ENCODE results near the gene CLBA1.
"Not testable (repeated sequence)": the region's sequence is repeated elsewhere in the genome, so short reads cannot be mapped to it uniquely, and the experiment has no call there.

Gene CLBA1

GRCh38 chr14:104947881-104948735, 37.5 kb upstream of the CLBA1 start:
- not testable (repeated sequence) for DNase-seq (ENCODE audit: low read depth)

- DNase-seq (ENCODE audit: low read depth): no peak
Observed at GRCh38 chr14:104948736-104949031, 36.9 kb upstream of the CLBA1 start.

GRCh38 chr14:104949406-104949955, 36.1 kb upstream of the CLBA1 start:
- DNase-seq (ENCODE audit: low read depth): not testable (repeated sequence)

GRCh38 chr14:104950021-104950420, 35.6 kb upstream of the CLBA1 start:
- no peak for DNase-seq (ENCODE audit: low read depth)

- not testable (repeated sequence) for DNase-seq (ENCODE audit: low read depth)
Observed at GRCh38 chr14:104950701-104951100, 34.9 kb upstream of the CLBA1 start.

GRCh38 chr14:104951863-104952657, 33.5 kb upstream of the CLBA1 start:
- DNase-seq (ENCODE audit: low read depth): not testable (repeated sequence)

- DNase-seq (ENCODE audit: low read depth): no peak
Observed at GRCh38 chr14:104953097-104953496, 32.5 kb upstream of the CLBA1 start.

GRCh38 chr14:104953896-104954656, 31.5 kb upstream of the CLBA1 start:
- no peak for DNase-seq (ENCODE audit: low read depth)

GRCh38 chr14:104954746-104955395, 30.7 kb upstream of the CLBA1 start:
- DNase-seq (ENCODE audit: low read depth): no peak

GRCh38 chr14:104955396-104955770, 30.2 kb upstream of the CLBA1 start:
- no peak for DNase-seq (ENCODE audit: low read depth)

- no peak for DNase-seq (ENCODE audit: low read depth)
Observed at GRCh38 chr14:104956290-104956890, 29.2 kb upstream of the CLBA1 start.

- no peak for DNase-seq (ENCODE audit: low read depth)
Observed at GRCh38 chr14:104957146-104958113, 28.2 kb upstream of the CLBA1 start.

GRCh38 chr14:104964546-104964945, 21.0 kb upstream of the CLBA1 start:
- DNase-seq (ENCODE audit: low read depth): no peak

GRCh38 chr14:104965561-104966231, 19.9 kb upstream of the CLBA1 start:
- DNase-seq (ENCODE audit: low read depth): no peak

GRCh38 chr14:104966261-104966865, 19.2 kb upstream of the CLBA1 start:
- DNase-seq (ENCODE audit: low read depth): no peak

- DNase-seq (ENCODE audit: low read depth): no peak
Observed at GRCh38 chr14:104966981-104967385, 18.6 kb upstream of the CLBA1 start.

GRCh38 chr14:104967386-104968152, 18.0 kb upstream of the CLBA1 start:
- DNase-seq (ENCODE audit: low read depth): no peak

- DNase-seq (ENCODE audit: low read depth): no peak
Observed at GRCh38 chr14:104968153-104968527, 17.4 kb upstream of the CLBA1 start.

Measured in activated T-cell treated with anti-CD3 and anti-CD28 coated beads for 24 hours (primary cell).